Stimulated activated CD8-positive, alpha-beta memory T cell treated with anti-CD3 and anti-CD28 coated beads, Interleukin-15, amount 100 ng/mL, for 24 hours (primary cell): Measurements from ENCODE around the gene RAB13.
"Not testable (repeated sequence)": the region's sequence is repeated elsewhere in the genome, so short reads cannot be mapped to it uniquely, and the experiment has no call there.

Experiments
- DNase-seq: peaks from one replicate; pipeline ENCODE4 v3.0.0-alpha.2; 2020; ENCODE audit warnings: low read depth

Gene RAB13

DNA sequence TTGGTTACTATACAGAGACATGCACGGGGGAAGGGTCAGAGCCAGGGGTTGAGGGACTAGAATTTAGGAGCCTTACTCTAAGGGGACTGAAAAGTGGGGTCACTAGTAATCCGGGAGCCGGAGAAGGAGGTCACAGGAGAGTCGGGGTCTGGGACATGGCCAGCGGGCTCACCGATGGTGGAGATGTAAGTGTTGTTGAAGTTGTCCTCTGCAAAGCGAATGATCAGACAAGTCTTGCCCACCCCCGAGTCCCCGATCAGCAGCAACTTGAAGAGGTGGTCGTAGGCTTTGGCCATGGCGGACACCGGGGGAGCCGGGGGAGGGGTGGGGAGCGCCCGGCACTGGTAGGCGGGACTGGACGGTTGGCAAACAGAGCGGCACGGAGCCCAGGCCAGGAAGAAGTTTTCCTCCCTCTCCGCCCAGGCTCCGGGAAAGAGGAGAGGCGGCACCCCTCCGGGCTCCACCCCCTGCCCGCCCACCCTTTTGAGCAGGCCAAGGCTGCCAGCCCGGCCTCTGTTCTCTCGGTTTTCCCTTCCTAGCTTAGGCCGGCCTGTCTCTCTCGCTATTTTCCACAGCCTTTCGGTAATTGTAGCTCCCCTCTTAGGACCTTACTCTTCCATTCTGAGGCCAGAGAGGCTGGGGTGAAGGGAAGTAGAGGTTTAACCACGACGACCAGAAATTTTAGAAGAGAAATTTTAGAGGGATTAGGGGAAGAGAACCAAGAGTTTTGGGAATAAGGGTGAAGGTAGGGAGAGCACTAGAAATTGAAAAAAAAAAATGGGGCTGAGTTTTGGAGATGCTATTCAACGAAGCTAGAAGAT lies at the start of gene RAB13:
Gene RAB13 (minus strand): TSS at position 399 of the 821 bp plus-strand sequence. CDS start 103 bp downstream, at position 296.
- DNase-seq = no peak

DNA sequence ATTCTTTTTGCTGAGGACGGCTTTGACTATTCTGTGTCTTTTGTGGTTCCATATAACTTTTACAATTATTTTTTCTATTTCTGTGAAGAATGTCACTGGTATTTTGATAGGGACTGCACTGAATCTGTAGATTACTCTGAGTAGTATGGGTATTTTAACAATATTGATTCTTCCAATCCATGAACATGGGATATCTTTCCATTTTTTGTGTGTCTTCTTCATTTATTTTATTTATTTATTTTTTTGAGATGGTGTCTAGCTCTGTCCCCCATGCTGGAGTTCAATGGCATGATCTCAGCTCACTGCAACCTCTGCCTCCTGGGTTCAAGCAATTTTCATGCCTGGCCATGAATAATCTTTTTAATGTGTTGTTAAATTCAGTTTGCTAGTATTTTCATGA lies 47.6 kb upstream of the RAB13 start:
- DNase-seq = not testable (repeated sequence)

DNA sequence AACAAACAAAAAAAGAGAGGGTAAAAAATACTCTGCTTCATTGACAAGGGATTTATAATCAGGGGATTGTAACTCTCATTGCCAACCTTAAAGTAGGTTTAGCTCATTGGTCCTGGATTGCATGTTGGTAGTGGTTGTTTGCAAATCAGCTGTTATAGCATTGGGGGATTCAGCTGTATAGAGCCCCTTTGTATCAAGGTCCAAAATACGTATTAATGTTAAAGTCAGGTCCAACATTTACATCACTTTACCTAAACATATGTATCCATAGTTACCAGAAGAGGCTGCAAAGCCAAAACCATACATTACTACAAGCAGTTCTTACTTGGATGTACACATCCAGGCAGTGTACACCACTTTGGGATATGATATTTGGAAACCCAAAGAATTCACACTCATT lies 33.8 kb upstream of the RAB13 start:
- DNase-seq = no peak

- no peak for DNase-seq
Observed at GRCh38 chr1:154019269-154019668, 33.1 kb upstream of the RAB13 start.

DNA sequence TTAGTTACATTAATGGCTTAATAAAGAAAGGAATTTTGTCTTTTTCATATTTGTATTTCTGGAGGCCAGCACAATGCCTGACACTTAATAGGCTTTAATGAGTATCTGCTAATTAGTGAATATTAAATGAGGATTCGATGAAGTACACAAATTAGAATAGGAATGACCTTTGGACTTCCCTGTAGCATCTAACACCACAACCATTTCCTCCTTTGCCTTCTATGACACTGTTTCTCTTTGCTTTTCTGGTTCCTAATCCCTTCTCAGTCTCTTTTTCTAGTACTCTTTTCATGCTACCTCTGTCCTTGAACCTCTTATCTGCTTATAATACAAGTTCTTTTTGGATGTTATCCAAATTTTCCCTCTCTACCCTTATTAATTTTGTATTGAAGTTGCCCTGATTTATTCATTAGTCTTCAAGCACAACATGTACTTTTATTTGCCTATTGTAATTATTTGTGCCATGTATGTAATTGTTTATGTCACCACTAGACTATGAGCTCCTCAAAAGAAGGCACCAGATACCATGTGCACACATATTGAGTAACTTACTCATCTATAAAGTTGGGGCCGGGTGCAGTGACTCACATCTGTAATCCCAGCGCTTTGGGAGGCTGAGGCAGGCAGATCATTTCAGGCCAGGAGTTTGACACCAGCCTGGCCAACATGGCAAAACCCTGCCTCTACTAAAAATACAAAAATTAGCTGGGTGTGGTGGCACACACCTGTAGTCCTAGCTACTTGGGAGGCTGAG lies 28.2 kb upstream of the RAB13 start:
- no peak for DNase-seq

GRCh38 chr1:154012543-154012942 lies 26.4 kb upstream of the RAB13 start:
- DNase-seq = not testable (repeated sequence)

DNA sequence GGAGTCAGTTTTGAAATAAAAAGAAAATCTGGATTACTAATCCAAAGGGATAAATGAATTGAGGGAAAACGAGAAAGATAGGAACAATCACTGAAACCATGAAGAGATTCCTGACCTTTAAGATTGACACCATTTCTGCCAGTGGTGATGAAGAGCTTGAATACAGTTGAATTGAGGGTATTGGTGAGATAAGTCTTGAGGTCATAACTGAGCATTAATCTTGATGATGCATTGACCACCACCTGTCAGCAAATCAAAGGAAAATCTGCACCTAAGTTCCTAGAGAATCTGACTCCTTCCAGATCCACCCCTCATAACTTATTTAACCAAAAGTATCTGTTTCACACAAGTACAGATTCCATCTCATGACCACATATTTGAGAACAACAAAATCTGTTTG lies 26.0 kb upstream of the RAB13 start:
- no peak for DNase-seq

DNA sequence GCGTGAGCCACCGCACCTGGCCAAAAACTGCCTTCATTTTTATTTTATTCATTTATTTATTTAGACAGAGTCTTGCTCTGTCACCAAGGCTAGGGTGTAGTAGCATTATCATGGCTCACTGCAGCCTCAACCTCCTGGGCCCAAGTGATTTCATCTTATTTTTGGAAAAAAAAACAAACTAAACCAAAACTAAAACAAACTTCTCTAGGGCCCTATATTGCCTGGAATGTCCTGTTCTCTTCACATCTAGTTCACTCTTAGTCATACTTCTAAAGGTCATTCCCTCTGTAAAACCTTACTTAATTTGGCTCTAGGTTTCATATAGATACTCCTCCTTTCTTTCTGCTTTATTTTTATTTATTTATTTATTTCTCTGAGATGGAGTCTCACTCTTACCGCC lies 20.0 kb upstream of the RAB13 start:
- no peak for DNase-seq

DNA sequence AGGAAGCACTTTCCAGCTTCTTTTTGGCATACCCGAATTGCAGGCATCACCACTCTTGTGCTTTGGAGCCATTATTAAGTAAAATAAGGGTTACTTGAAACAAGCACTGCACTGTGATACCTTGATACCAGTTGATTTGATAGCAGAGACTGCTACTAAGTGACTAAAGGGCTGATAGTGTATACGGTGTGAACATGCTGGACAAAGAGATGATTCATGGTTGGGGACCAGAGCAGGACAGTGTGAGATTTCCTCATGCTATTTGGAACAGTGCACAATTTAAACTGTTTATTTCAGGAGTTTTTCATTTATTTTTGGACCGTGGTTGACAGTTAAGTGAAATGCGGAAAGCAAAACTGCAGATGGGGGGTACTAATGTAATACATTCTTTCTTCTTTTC lies 14.3 kb upstream of the RAB13 start:
- DNase-seq = no peak

- DNase-seq = not testable (repeated sequence)
Observed at GRCh38 chr1:153996882-153997281, 10.7 kb upstream of the RAB13 start.

- DNase-seq = no peak
Observed at GRCh38 chr1:153995640-153996039, 9.5 kb upstream of the RAB13 start.

DNA sequence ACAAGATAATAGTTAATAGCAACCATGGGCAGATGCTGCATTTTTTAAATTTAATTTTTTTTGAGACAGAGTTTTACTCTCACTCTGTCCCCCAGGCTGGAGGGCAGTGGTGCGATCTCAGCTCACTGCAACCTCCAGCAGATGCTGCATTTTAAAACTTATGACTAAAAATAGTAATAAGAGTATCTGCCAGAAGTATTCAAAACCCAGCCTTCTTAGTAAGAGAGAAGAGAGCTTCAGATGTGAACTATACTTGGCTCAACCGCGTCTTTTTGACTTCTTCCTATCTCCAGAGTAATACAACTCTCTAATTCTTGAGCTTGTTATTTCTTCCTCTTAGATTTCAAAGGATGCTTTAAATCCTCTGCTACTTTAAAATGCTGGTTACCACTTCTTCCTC lies 9.1 kb upstream of the RAB13 start:
- DNase-seq = no peak

- no peak for DNase-seq
Observed at GRCh38 chr1:153991806-153992205, 5.7 kb upstream of the RAB13 start.

DNA sequence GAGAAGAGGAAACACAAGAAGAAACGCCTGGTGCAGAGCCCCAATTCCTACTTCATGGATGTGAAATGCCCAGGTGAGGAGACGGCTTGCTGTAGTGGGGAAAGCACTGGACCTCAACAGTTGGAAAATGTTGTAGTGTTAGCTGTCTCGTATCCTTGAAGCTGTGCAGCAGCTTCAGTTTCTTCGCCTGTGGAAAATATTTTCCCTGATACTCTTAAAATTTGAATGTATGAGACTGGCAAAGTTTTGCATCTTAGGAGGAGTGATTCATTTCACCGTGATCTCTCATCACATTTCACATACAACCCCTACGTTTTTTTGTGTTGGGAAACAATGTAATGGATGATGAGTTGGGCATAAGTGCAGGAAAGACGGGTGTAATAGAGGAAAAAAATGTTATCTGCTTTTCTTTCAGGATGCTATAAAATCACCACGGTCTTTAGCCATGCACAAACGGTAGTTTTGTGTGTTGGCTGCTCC lies 5.1 kb upstream of the RAB13 start:
- no peak for DNase-seq

GRCh38 chr1:153990468-153991150 lies 4.5 kb upstream of the RAB13 start, which contains the start of gene RPS27:
TSS of gene RPS27 (plus strand) at chr1:153990762. CDS start at chr1:153990797, 35 bp downstream.
- DNase-seq = no peak

DNA sequence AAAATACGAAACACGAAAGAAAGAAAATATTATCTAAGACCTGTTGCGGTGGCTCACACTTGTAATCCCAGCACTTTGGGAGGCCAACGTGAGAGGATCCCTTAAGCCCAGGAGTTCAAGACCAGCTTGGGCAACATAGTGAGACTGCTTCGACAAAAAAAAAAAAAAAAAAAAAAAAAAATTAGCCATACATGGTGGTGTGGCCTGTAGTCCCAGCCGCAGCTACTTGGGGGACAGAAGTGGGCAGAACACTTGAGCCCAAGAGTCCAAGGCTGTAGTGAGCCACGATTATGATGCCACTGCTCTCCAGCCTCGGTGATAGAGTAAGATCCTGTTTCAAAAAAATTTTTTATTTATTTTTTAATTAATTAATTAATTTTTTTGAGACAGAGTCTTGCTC lies 1.5 kb upstream of the RAB13 start:
- DNase-seq = no peak

DNA sequence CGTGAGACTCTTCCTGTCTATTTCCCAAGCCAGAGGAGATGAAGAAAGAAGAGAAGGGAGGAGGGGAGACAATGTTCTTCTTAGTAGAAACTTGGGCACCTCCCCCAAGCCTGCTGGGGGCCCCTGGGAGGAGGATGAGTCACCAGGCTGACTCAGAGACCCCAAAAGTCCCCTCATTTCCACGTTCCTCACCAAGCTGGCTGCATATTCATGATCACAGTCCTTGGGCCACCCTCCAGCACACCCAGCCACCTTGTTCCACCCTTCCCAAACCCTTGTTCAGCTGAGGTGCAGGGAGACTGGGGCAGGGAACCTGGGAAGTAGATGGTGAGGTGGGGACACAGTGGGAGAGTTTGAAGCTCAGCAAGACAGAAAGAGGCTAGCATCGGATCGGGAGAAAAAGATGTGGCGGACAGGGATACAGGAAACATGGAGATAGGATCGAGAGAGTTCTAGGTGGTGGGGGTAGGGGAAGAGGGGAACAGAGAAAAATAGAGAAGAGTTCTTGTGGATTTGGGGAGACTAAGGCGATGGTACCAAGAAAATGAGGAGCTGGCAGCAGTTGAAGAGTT lies 712 bp downstream of the RAB13 start:
- no peak for DNase-seq

- DNase-seq = no peak
Observed at GRCh38 chr1:153984123-153984894, 1.8 kb downstream of the RAB13 start.

GRCh38 chr1:153981735-153982134 lies 4.4 kb downstream of the RAB13 start:
- not testable (repeated sequence) for DNase-seq

- DNase-seq = not testable (repeated sequence)
Observed at GRCh38 chr1:153979091-153979490, 7.0 kb downstream of the RAB13 start.

- DNase-seq = no peak
Observed at GRCh38 chr1:153978274-153978909, 7.7 kb downstream of the RAB13 start.
